GM23338 (cell line): ENCODE data around the gene HHIPL1. TPM values are rescaled to one million over a fixed set of nuclear protein-coding genes. Genes with fewer than 3 reads are reported as not detected.

Experiments
- ATAC-seq: fragments of 200-7000 bp; cut with Tn5 transposase; 3 replicates; pipeline ENCODE4 v1.9.1; 2020
- DNase-seq: peaks from one replicate; pipeline ENCODE4 v3.0.0-alpha.2; 2015; ENCODE audit warnings: low spot score
- H2AFZ ChIP-seq: fragments of 200-600 bp; sonication (generic); 2 replicates; pipeline ENCODE4 v1.8.0; 2016; ENCODE audit warnings: antibody characterized with exemption, mild to moderate bottlenecking, moderate library complexity
- H3F3A ChIP-seq: fragments of 200-600 bp; sonication (generic); replicated peaks from 2 replicates; pipeline ENCODE4 v1.8.0; 2017; ENCODE audit warnings: antibody characterized with exemption, mixed run types, low read depth
- H3K27ac ChIP-seq: fragments of 200-600 bp; sonication (generic); 2 replicates; pipeline ENCODE4 v1.6.1; 2016; ENCODE audit warnings: low read depth
- H3K27me3 ChIP-seq: fragments of 200-600 bp; sonication (generic); 2 replicates; pipeline ENCODE4 v1.8.0; 2016; ENCODE audit warnings: mild to moderate bottlenecking, mixed run types, moderate library complexity; ENCODE audit not compliant: insufficient read depth
- H3K36me3 ChIP-seq: fragments of 200-600 bp; sonication (generic); 2 replicates; pipeline ENCODE4 v1.8.0; 2016; ENCODE audit warnings: mild to moderate bottlenecking; ENCODE audit not compliant: insufficient read depth
- H3K4me1 ChIP-seq: fragments of 200-600 bp; sonication (generic); 2 replicates; pipeline ENCODE4 v1.8.0; 2016; ENCODE audit warnings: mild to moderate bottlenecking, moderate library complexity; ENCODE audit not compliant: insufficient read depth
- H3K4me2 ChIP-seq: fragments of 200-600 bp; sonication (generic); 2 replicates; pipeline ENCODE4 v1.7.1; 2017; ENCODE audit warnings: mixed run types
- H3K4me3 ChIP-seq: fragments of 200-600 bp; sonication (generic); 2 replicates; pipeline ENCODE4 v1.6.1; 2016; ENCODE audit warnings: mixed run types
- H3K79me2 ChIP-seq: fragments of 200-600 bp; sonication (generic); replicated peaks from 2 replicates; pipeline ENCODE4 v1.8.0; 2017; ENCODE audit warnings: mild to moderate bottlenecking; ENCODE audit not compliant: insufficient read depth
- H3K9me2 ChIP-seq: fragments of 200-600 bp; sonication (generic); 2 replicates; pipeline ENCODE4 v1.8.0; 2017; ENCODE audit not compliant: insufficient read depth
- H4K20me1 ChIP-seq: fragments of 200-600 bp; sonication (generic); replicated peaks from 2 replicates; pipeline ENCODE4 v1.8.0; 2017; ENCODE audit warnings: mild to moderate bottlenecking; ENCODE audit not compliant: insufficient read depth
- H3K27ac Mint-ChIP-seq: 2 replicates; pipeline ENCODE4 v1.8.0; 2020; ENCODE audit warnings: inconsistent platforms, mild to moderate bottlenecking, moderate library complexity, mixed read lengths
- H3K27me3 Mint-ChIP-seq: 3 replicates; pipeline ENCODE4 v1.8.0; 2022; ENCODE audit warnings: low read depth, mild to moderate bottlenecking, moderate library complexity, mixed read lengths, inconsistent platforms; ENCODE audit not compliant: insufficient read depth, poor library complexity
- H3K36me3 Mint-ChIP-seq: 3 replicates; pipeline ENCODE4 v1.8.0; 2021; ENCODE audit warnings: low read depth, mild to moderate bottlenecking, inconsistent platforms, moderate library complexity, mixed read lengths
- H3K4me1 Mint-ChIP-seq: 3 replicates; pipeline ENCODE4 v1.8.0; 2020; ENCODE audit warnings: mild to moderate bottlenecking, inconsistent platforms, mixed read lengths
- H3K4me3 Mint-ChIP-seq: 3 replicates; pipeline ENCODE4 v1.8.0; 2021; ENCODE audit warnings: moderate library complexity, mild to moderate bottlenecking, inconsistent platforms, mixed read lengths
- H3K9me3 Mint-ChIP-seq: 3 replicates; pipeline ENCODE4 v1.8.0; 2020; ENCODE audit warnings: moderate library complexity, mild to moderate bottlenecking, inconsistent platforms, mixed read lengths
- CREB1 ChIP-seq: fragments of 250-450 bp; sonication (Bioruptor Pico); IDR thresholded peaks from 2 replicates; pipeline ENCODE4 v1.5.0; 2020; ENCODE audit warnings: low read depth, mild to moderate bottlenecking, moderate library complexity
- POLR2AphosphoS5 ChIP-seq: IDR thresholded peaks from 2 replicates; pipeline ENCODE4 v1.6.1; 2016; ENCODE audit warnings: antibody characterized with exemption, low read depth
- ZNF114 ChIP-seq: fragments of 250-450 bp; sonication (Bioruptor Pico); IDR thresholded peaks from 2 replicates; pipeline ENCODE4 v1.5.0; 2020; ENCODE audit warnings: mild to moderate bottlenecking, moderate library complexity
- polyA plus RNA-seq: library from polyadenylated mRNA; unstranded; fragments of >200 nt; fragmentation: Nextera tagmentation; extraction: Ambion mirVana; gene quantifications from 2 replicates; pipeline ENCODE4 v1.2.1, GENCODE V29; 2016
- total RNA-seq: library from RNA; depleted of rRNA; stranded (reverse); fragments of >200 nt; shearing (Covaris generic); gene quantifications from 2 replicates; pipeline ENCODE4 v1.2.3, GENCODE V29; 2014
- TF ChIP-seq, protein P1 (sequence below), 2 experiments: fragments of 200-600 bp in 1 of 2; sonication (generic) in 1 of 2; conservative IDR thresholded peaks; 2 replicates each; pipeline versions ENCODE4 v1.5.1 to v1.6.1; 2016 to 2017; ENCODE audit warnings: antibody characterized with exemption in 2 of 2, low read depth in 2 of 2, mild to moderate bottlenecking in 2 of 2, moderate library complexity in 1 of 2
- TF ChIP-seq, protein P2 (sequence below): fragments of 250-450 bp; sonication (Bioruptor Pico); IDR thresholded peaks from 2 replicates; pipeline ENCODE4 v1.5.0; 2020; ENCODE audit warnings: mild to moderate bottlenecking, moderate library complexity
- TF ChIP-seq, protein P3 (sequence below): IDR thresholded peaks from one replicate; pipeline ENCODE4 v1.6.1; 2018; ENCODE audit warnings: antibody characterized with exemption; ENCODE audit not compliant: unreplicated experiment

The HHIPL1 gene
- total and polyA plus RNA-seq, 2 experiments from 2014 or later = 1.9 to 2.0 TPM

DNA sequence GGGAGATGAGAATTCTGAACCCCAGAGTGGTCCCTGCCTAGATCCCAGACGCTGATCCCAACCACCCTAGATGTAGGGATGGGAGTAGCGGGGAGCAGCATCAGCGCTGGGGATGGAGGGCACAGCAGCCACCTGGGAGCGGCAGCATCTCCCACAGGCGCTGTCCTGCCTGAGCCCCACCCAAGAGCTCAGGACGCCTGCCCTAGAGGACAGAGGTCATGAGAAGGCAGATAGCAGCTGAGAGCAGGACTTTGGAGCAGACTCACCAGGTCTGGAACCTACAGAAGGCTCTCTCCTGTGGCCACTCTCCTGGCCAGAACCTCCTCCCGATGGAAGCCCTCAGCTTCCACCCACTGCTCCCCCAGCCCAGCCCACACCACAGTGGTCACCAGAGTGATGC is 48.2 kb upstream of the HHIPL1 start:
- Histone ChIP-seq H3K36me3 (no peaks in the 10 kb centered on the region), H3K4me2 (no peak overlapping the region), H3K4me1 (peaks cover 19% of the 10 kb centered on the region), H3K79me2 (peaks cover 81% of the 10 kb centered on the region), H3K4me3 (no peak overlapping the region), H3F3A (0 out of 2 replicates have a peak, but pooled peaks cover 4% of the 10 kb centered on the region), H2AFZ (no peak overlapping the region), H3K27ac (no peak overlapping the region), H3K27me3 (peaks cover 10% of the 10 kb centered on the region; the same call in 1 of the 2 replicates), H3K9me2 (no peaks in the 10 kb centered on the region), H4K20me1 (peaks cover 17% of the 10 kb centered on the region; the same call in 1 of the 2 replicates)
- H3K27me3 Mint-ChIP-seq = peaks cover 22% of the 10 kb centered on the region
- DNase-seq = no peak
- TF ChIP-seq, protein P1, sequence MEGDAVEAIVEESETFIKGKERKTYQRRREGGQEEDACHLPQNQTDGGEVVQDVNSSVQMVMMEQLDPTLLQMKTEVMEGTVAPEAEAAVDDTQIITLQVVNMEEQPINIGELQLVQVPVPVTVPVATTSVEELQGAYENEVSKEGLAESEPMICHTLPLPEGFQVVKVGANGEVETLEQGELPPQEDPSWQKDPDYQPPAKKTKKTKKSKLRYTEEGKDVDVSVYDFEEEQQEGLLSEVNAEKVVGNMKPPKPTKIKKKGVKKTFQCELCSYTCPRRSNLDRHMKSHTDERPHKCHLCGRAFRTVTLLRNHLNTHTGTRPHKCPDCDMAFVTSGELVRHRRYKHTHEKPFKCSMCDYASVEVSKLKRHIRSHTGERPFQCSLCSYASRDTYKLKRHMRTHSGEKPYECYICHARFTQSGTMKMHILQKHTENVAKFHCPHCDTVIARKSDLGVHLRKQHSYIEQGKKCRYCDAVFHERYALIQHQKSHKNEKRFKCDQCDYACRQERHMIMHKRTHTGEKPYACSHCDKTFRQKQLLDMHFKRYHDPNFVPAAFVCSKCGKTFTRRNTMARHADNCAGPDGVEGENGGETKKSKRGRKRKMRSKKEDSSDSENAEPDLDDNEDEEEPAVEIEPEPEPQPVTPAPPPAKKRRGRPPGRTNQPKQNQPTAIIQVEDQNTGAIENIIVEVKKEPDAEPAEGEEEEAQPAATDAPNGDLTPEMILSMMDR (conservative IDR thresholded peaks at IDR 0.05; ENCODE audit: low read depth in 2 of 2) = no peak
- ATAC-seq = no peak
- no peaks in the 10 kb centered on the region for H3K36me3 Mint-ChIP-seq
- no peak overlapping the region for H3K4me3 Mint-ChIP-seq
- H3K4me1 Mint-ChIP-seq = peaks cover 38% of the 10 kb centered on the region
- no peak overlapping the region for H3K27ac Mint-ChIP-seq
- H3K9me3 Mint-ChIP-seq = no peaks in the 10 kb centered on the region

DNA sequence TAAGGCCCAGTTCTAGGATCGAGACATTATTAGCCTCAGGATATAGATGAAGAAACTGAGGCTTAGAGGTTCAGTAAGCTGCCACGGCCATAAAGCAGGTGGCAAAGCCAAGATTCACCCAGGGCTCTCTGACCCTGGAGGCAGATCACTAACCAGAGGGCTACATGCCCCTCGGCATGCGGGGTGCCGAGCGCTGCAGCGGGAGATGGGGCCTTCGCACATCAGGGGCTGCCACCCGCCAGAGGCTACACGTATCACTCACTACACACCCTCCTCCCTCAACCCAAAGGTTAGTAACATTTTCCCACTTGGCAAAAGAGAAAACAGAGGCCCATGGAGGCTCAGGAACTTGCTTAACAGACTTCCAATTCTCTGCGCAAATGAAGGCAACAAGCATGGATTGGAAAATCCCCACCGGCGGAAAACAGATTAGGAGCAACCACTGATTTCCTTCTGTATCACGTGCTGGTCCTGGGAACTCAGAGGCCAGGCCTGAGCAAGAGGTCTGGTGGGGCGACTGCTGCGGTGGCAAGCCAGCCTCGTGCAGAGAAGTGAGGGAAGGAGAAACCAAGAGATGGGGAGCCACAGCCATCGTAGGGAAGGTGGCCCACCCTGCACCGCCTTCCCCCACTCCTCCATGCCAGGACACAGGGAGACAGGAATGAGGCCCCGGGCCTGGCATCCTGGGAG is 46.9 kb upstream of the HHIPL1 start:
- H2AFZ ChIP-seq = no peak overlapping the region
- Mint-ChIP-seq H3K36me3 (no peaks in the 10 kb centered on the region; the same call in 2 of the 3 replicates), H3K27ac (no peak overlapping the region), H3K4me1 (peaks cover 35% of the 10 kb centered on the region), H3K27me3 (peaks cover 33% of the 10 kb centered on the region), H3K4me3 (no peak overlapping the region), H3K9me3 (no peaks in the 10 kb centered on the region; the same call in 2 of the 3 replicates)
- H3K79me2 ChIP-seq = peaks cover 83% of the 10 kb centered on the region
- H3F3A ChIP-seq = no peaks in the 10 kb centered on the region
- H3K27me3 ChIP-seq = peaks cover 23% of the 10 kb centered on the region
- H3K4me2 ChIP-seq = no peak overlapping the region
- DNase-seq (no peak), ATAC-seq (no peak)
- no peak overlapping the region for H3K27ac ChIP-seq
- peaks cover 28% of the 10 kb centered on the region; the same call in 1 of the 2 replicates for H4K20me1 ChIP-seq
- H3K4me1 ChIP-seq = peaks cover 15% of the 10 kb centered on the region
- no peaks in the 10 kb centered on the region for H3K9me2 ChIP-seq
- H3K4me3 ChIP-seq = no peak overlapping the region
- H3K36me3 ChIP-seq = no peaks in the 10 kb centered on the region
- TF ChIP-seq POLR2AphosphoS5 = no peak
- TF ChIP-seq, protein P1 (conservative IDR thresholded peaks at IDR 0.05; ENCODE audit: low read depth in 2 of 2) = no peak
- TF ChIP-seq, protein P2, sequence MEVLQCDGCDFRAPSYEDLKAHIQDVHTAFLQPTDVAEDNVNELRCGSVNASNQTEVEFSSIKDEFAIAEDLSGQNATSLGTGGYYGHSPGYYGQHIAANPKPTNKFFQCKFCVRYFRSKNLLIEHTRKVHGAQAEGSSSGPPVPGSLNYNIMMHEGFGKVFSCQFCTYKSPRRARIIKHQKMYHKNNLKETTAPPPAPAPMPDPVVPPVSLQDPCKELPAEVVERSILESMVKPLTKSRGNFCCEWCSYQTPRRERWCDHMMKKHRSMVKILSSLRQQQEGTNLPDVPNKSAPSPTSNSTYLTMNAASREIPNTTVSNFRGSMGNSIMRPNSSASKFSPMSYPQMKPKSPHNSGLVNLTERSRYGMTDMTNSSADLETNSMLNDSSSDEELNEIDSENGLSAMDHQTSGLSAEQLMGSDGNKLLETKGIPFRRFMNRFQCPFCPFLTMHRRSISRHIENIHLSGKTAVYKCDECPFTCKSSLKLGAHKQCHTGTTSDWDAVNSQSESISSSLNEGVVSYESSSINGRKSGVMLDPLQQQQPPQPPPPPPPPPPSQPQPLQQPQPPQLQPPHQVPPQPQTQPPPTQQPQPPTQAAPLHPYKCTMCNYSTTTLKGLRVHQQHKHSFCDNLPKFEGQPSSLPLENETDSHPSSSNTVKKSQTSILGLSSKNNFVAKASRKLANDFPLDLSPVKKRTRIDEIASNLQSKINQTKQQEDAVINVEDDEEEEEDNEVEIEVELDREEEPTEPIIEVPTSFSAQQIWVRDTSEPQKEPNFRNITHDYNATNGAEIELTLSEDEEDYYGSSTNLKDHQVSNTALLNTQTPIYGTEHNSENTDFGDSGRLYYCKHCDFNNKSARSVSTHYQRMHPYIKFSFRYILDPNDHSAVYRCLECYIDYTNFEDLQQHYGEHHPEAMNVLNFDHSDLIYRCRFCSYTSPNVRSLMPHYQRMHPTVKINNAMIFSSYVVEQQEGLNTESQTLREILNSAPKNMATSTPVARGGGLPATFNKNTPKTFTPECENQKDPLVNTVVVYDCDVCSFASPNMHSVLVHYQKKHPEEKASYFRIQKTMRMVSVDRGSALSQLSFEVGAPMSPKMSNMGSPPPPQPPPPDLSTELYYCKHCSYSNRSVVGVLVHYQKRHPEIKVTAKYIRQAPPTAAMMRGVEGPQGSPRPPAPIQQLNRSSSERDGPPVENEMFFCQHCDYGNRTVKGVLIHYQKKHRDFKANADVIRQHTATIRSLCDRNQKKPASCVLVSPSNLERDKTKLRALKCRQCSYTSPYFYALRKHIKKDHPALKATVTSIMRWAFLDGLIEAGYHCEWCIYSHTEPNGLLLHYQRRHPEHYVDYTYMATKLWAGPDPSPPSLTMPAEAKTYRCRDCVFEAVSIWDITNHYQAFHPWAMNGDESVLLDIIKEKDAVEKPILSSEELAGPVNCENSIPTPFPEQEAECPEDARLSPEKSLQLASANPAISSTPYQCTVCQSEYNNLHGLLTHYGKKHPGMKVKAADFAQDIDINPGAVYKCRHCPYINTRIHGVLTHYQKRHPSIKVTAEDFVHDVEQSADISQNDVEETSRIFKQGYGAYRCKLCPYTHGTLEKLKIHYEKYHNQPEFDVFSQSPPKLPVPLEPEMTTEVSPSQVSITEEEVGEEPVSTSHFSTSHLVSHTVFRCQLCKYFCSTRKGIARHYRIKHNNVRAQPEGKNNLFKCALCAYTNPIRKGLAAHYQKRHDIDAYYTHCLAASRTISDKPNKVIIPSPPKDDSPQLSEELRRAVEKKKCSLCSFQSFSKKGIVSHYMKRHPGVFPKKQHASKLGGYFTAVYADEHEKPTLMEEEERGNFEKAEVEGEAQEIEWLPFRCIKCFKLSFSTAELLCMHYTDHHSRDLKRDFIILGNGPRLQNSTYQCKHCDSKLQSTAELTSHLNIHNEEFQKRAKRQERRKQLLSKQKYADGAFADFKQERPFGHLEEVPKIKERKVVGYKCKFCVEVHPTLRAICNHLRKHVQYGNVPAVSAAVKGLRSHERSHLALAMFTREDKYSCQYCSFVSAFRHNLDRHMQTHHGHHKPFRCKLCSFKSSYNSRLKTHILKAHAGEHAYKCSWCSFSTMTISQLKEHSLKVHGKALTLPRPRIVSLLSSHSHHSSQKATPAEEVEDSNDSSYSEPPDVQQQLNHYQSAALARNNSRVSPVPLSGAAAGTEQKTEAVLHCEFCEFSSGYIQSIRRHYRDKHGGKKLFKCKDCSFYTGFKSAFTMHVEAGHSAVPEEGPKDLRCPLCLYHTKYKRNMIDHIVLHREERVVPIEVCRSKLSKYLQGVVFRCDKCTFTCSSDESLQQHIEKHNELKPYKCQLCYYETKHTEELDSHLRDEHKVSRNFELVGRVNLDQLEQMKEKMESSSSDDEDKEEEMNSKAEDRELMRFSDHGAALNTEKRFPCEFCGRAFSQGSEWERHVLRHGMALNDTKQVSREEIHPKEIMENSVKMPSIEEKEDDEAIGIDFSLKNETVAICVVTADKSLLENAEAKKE (CRISPR knock-in tag) = no peak
- TF ChIP-seq, protein P3, sequence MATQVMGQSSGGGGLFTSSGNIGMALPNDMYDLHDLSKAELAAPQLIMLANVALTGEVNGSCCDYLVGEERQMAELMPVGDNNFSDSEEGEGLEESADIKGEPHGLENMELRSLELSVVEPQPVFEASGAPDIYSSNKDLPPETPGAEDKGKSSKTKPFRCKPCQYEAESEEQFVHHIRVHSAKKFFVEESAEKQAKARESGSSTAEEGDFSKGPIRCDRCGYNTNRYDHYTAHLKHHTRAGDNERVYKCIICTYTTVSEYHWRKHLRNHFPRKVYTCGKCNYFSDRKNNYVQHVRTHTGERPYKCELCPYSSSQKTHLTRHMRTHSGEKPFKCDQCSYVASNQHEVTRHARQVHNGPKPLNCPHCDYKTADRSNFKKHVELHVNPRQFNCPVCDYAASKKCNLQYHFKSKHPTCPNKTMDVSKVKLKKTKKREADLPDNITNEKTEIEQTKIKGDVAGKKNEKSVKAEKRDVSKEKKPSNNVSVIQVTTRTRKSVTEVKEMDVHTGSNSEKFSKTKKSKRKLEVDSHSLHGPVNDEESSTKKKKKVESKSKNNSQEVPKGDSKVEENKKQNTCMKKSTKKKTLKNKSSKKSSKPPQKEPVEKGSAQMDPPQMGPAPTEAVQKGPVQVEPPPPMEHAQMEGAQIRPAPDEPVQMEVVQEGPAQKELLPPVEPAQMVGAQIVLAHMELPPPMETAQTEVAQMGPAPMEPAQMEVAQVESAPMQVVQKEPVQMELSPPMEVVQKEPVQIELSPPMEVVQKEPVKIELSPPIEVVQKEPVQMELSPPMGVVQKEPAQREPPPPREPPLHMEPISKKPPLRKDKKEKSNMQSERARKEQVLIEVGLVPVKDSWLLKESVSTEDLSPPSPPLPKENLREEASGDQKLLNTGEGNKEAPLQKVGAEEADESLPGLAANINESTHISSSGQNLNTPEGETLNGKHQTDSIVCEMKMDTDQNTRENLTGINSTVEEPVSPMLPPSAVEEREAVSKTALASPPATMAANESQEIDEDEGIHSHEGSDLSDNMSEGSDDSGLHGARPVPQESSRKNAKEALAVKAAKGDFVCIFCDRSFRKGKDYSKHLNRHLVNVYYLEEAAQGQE = no peak
- TF ChIP-seq CREB1 (CRISPR knock-in tag) = no peak
- TF ChIP-seq ZNF114 (CRISPR knock-in tag) = no peak
